ENCODE data around the gene LPGAT1.

Gene LPGAT1

GRCh38 chr1:211781260-211781659 is 49.3 kb downstream of the LPGAT1 start:
- no peak for TF ChIP-seq REST (IDR thresholded peaks at IDR 0.05; ENCODE audit: insufficient read depth in 1 of 2, low read depth in 2 of 2, low read length in 2 of 2)

- no peak for TF ChIP-seq POLR2AphosphoS5 (IDR thresholded peaks at IDR 0.05; ENCODE audit: low read depth, low read length)
- no peak for TF ChIP-seq TAF1 (IDR thresholded peaks at IDR 0.05; ENCODE audit: borderline replicate concordance, insufficient read depth, low read length)
- no peak for TF ChIP-seq SIN3A (IDR thresholded peaks at IDR 0.05; ENCODE audit: borderline replicate concordance, insufficient read depth, low read length)
- no peak for TF ChIP-seq REST (IDR thresholded peaks at IDR 0.05; ENCODE audit: insufficient read depth in 1 of 2, low read depth in 2 of 2, low read length in 2 of 2)
- no peak for TF ChIP-seq FOXP2 (optimal IDR thresholded peaks at IDR 0.05; ENCODE audit: borderline replicate concordance, extremely low read depth, extremely low read length, insufficient read depth)
Measured at GRCh38 chr1:211775170-211775569, 55.4 kb downstream of the LPGAT1 start.

GRCh38 chr1:211764701-211765100 is 65.9 kb downstream of the LPGAT1 start:
- TF ChIP-seq TAF1 (IDR thresholded peaks at IDR 0.05; ENCODE audit: borderline replicate concordance, insufficient read depth, low read length) (no peak), FOXP2 (optimal IDR thresholded peaks at IDR 0.05; ENCODE audit: borderline replicate concordance, extremely low read depth, extremely low read length, insufficient read depth) (no peak), POLR2AphosphoS5 (IDR thresholded peaks at IDR 0.05; ENCODE audit: low read depth, low read length) (no peak), REST (IDR thresholded peaks at IDR 0.05; ENCODE audit: insufficient read depth in 1 of 2, low read depth in 2 of 2, low read length in 2 of 2) (no peak), SIN3A (IDR thresholded peaks at IDR 0.05; ENCODE audit: borderline replicate concordance, insufficient read depth, low read length) (no peak)

- TF ChIP-seq SIN3A (IDR thresholded peaks at IDR 0.05; ENCODE audit: borderline replicate concordance, insufficient read depth, low read length): no peak
- no peak for TF ChIP-seq TAF1 (IDR thresholded peaks at IDR 0.05; ENCODE audit: borderline replicate concordance, insufficient read depth, low read length)
- TF ChIP-seq POLR2AphosphoS5 (IDR thresholded peaks at IDR 0.05; ENCODE audit: low read depth, low read length): no peak
- no peak for TF ChIP-seq FOXP2 (optimal IDR thresholded peaks at IDR 0.05; ENCODE audit: borderline replicate concordance, extremely low read depth, extremely low read length, insufficient read depth)
- TF ChIP-seq REST (IDR thresholded peaks at IDR 0.05; ENCODE audit: insufficient read depth in 1 of 2, low read depth in 2 of 2, low read length in 2 of 2): no peak
Measured at GRCh38 chr1:211762206-211762605, 68.4 kb downstream of the LPGAT1 start.

- TF ChIP-seq SIN3A (IDR thresholded peaks at IDR 0.05; ENCODE audit: borderline replicate concordance, insufficient read depth, low read length) (no peak), TAF1 (IDR thresholded peaks at IDR 0.05; ENCODE audit: borderline replicate concordance, insufficient read depth, low read length) (no peak), REST (IDR thresholded peaks at IDR 0.05; ENCODE audit: insufficient read depth in 1 of 2, low read depth in 2 of 2, low read length in 2 of 2) (no peak), FOXP2 (optimal IDR thresholded peaks at IDR 0.05; ENCODE audit: borderline replicate concordance, extremely low read depth, extremely low read length, insufficient read depth) (no peak), POLR2AphosphoS5 (IDR thresholded peaks at IDR 0.05; ENCODE audit: low read depth, low read length) (no peak)
Measured at GRCh38 chr1:211761400-211761799, 69.2 kb downstream of the LPGAT1 start.
